ENCODE data around the gene C3orf20.

The C3orf20 gene

DNA sequence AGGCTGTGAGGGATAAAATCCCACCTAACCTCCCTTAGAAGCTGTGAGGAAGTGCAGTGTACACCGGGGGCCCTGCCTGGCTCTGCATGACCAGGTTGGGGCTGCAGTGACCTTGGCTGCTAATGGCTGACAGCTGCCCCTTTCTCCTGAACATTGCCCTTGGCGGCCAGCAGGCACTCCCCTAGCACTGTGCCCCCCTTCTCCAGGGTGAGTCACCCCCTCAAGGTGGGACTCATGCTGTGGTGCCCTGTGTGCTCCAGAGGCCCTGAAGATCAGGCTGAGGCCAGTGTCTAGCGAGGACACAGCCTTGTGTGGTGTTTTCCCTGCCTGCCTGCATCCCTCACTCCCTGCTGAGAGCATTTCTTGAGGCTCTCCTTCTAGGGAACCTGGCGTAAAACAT is 122.8 kb downstream of the C3orf20 start:
- Histone ChIP-seq H3K9me3 (ENCODE audit: insufficient read depth, low read length) (peaks cover 9% of the 10 kb centered on the region; the same call in 1 of the 2 replicates), H3K9ac (ENCODE audit: insufficient read length, low read depth) (no peak overlapping the region), H3K4me3 (ENCODE audit: insufficient read length, low read depth) (no peak overlapping the region), H3K4me1 (ENCODE audit: insufficient read depth, insufficient read length) (peaks cover 19% of the 10 kb centered on the region), H3K36me3 (ENCODE audit: insufficient read depth, insufficient read length, low read length) (no peaks in the 10 kb centered on the region), H3K27me3 (ENCODE audit: insufficient read depth, insufficient read length) (no peaks in the 10 kb centered on the region)
- DNase-seq (ENCODE audit: low read depth, low spot score) = no peak
- TF ChIP-seq ZNF274 (IDR thresholded peaks at IDR 0.05; ENCODE audit: low read depth, low read length) = no peak
- TF ChIP-seq YY1 (IDR thresholded peaks at IDR 0.05; ENCODE audit: insufficient read depth, insufficient read length) = no peak
- no peak for TF ChIP-seq SUZ12 (IDR thresholded peaks at IDR 0.05; ENCODE audit: extremely low read depth, insufficient read depth, insufficient read length)

DNA sequence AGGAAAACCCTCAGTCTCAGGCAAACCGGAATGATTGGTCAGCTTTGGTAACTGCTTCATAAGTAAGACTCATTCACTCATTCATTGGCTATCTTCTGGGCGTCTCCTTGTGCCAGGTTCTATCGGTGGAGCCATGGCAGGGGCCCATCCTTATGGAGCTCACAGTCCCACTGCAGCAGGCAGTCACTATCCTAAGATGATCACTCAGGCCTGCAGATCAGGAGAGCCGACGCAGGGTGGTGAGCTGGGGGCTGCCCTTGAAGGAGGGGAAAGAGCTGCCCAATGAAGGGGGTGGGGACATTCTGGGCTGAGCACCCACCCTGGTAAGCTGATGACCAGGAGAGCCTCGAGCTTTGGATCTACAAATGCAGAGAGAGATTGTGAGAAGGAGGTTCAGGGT is 123.3 kb downstream of the C3orf20 start:
- no peaks in the 10 kb centered on the region for H3K27me3 ChIP-seq (ENCODE audit: insufficient read depth, insufficient read length)
- peaks cover 9% of the 10 kb centered on the region; the same call in 1 of the 2 replicates for H3K9me3 ChIP-seq (ENCODE audit: insufficient read depth, low read length)
- no peak for TF ChIP-seq ZNF274 (IDR thresholded peaks at IDR 0.05; ENCODE audit: low read depth, low read length)
- TF ChIP-seq YY1 (IDR thresholded peaks at IDR 0.05; ENCODE audit: insufficient read depth, insufficient read length) = no peak
- TF ChIP-seq SUZ12 (IDR thresholded peaks at IDR 0.05; ENCODE audit: extremely low read depth, insufficient read depth, insufficient read length) = no peak
- no peak overlapping the region for H3K4me3 ChIP-seq (ENCODE audit: insufficient read length, low read depth)
- no peak overlapping the region for H3K9ac ChIP-seq (ENCODE audit: insufficient read length, low read depth)
- DNase-seq (ENCODE audit: low read depth, low spot score) = no peak
- no peaks in the 10 kb centered on the region for H3K36me3 ChIP-seq (ENCODE audit: insufficient read depth, insufficient read length, low read length)
- H3K4me1 ChIP-seq (ENCODE audit: insufficient read depth, insufficient read length) = peaks cover 14% of the 10 kb centered on the region

DNA sequence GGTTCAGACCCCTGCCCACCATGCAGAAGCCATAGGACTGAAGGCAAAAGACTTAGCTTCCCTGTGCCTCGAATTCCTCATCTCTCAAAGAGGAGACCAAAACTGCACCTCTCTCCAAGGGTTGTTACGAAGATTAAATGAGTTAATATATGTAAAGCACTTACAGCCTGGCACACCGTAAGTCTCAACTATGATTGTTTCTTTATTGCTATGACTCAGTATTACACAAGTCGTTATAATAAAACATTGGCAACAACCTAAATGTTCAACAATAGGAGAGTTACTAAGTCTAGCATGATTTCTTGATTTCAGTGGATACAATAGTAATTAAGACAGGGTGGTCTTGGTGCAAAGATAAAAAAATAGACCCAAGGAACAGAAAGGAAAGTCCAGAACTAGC is 124.2 kb downstream of the C3orf20 start:
- H3K9ac ChIP-seq (ENCODE audit: insufficient read length, low read depth) = no peak overlapping the region
- H3K9me3 ChIP-seq (ENCODE audit: insufficient read depth, low read length) = peaks cover 9% of the 10 kb centered on the region; the same call in 1 of the 2 replicates
- peaks cover 15% of the 10 kb centered on the region for H3K4me1 ChIP-seq (ENCODE audit: insufficient read depth, insufficient read length)
- no peak for TF ChIP-seq SUZ12 (IDR thresholded peaks at IDR 0.05; ENCODE audit: extremely low read depth, insufficient read depth, insufficient read length)
- TF ChIP-seq ZNF274 (IDR thresholded peaks at IDR 0.05; ENCODE audit: low read depth, low read length) = no peak
- TF ChIP-seq YY1 (IDR thresholded peaks at IDR 0.05; ENCODE audit: insufficient read depth, insufficient read length) = no peak
- no peak for DNase-seq (ENCODE audit: low read depth, low spot score)
- no peak overlapping the region for H3K4me3 ChIP-seq (ENCODE audit: insufficient read length, low read depth)
- no peaks in the 10 kb centered on the region for H3K36me3 ChIP-seq (ENCODE audit: insufficient read depth, insufficient read length, low read length)
- H3K27me3 ChIP-seq (ENCODE audit: insufficient read depth, insufficient read length) = no peaks in the 10 kb centered on the region

DNA sequence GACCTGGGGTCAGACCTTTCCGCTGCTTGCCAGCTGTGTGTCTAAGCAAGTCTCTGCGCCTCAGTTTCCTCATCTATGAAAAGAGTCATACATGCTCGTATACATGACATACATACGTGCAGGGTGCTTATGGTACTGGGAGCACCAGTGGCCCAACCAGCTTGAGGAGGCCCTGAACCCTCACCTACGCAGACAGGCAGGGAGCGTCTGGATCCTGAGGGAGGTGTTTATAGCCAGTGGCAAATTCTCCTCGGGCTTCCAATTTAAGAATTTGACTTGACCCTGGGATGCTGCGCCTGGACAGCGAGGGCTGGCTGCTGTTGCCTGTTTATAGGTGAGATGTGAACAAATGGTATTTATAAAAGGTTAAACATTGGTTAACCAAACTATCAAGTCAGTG is 126.1 kb downstream of the C3orf20 start:
- Histone ChIP-seq H3K4me3 (ENCODE audit: insufficient read length, low read depth) (no peak overlapping the region), H3K9me3 (ENCODE audit: insufficient read depth, low read length) (peaks cover 9% of the 10 kb centered on the region; the same call in 1 of the 2 replicates), H3K4me1 (ENCODE audit: insufficient read depth, insufficient read length) (peaks cover 21% of the 10 kb centered on the region), H3K36me3 (ENCODE audit: insufficient read depth, insufficient read length, low read length) (no peaks in the 10 kb centered on the region), H3K9ac (ENCODE audit: insufficient read length, low read depth) (no peak overlapping the region), H3K27me3 (ENCODE audit: insufficient read depth, insufficient read length) (no peaks in the 10 kb centered on the region)
- no peak for DNase-seq (ENCODE audit: low read depth, low spot score)
- TF ChIP-seq SUZ12 (IDR thresholded peaks at IDR 0.05; ENCODE audit: extremely low read depth, insufficient read depth, insufficient read length) = no peak
- no peak for TF ChIP-seq YY1 (IDR thresholded peaks at IDR 0.05; ENCODE audit: insufficient read depth, insufficient read length)

DNA sequence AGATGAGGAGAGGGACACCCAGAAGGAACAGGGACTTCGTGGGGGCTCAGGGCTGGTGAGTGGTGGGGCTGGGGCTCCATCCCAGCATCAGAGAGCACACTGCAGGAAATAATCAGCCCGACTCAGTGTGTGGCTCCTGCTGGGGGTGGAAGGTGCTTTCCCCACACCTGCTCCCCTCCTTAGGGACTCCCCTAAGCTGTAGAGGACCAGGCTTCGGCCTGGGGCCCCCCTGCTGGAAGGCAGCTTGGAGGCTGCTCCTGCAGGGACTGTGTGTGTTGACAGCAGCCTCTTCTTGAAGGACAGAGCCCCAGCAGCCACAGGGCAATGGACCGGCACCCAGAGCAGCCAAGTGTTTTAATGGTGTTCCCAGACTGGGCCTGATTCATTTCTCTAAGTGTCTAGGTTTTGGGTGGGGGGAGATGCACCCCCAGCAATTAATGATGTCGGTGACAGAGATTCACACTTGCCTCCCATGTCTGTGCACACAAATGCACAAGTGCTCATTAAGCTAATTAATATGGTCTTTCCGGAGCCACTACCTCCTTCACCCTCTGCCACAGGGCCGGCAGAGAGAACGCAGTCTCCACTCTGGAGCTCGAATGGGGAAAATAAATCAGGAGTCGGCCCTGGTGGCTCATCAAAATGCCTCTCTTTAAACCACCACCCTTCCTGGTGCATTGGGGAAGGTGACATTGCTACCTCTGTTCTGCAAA is 126.9 kb downstream of the C3orf20 start:
- Histone ChIP-seq H3K9ac (ENCODE audit: insufficient read length, low read depth) (no peak overlapping the region), H3K4me3 (ENCODE audit: insufficient read length, low read depth) (no peak overlapping the region), H3K4me1 (ENCODE audit: insufficient read depth, insufficient read length) (peaks cover 21% of the 10 kb centered on the region), H3K27me3 (ENCODE audit: insufficient read depth, insufficient read length) (no peaks in the 10 kb centered on the region), H3K36me3 (ENCODE audit: insufficient read depth, insufficient read length, low read length) (no peaks in the 10 kb centered on the region), H3K9me3 (ENCODE audit: insufficient read depth, low read length) (peaks cover 9% of the 10 kb centered on the region; the same call in 1 of the 2 replicates)
- TF ChIP-seq SUZ12 (IDR thresholded peaks at IDR 0.05; ENCODE audit: extremely low read depth, insufficient read depth, insufficient read length) (no peak), YY1 (IDR thresholded peaks at IDR 0.05; ENCODE audit: insufficient read depth, insufficient read length) (no peak), ZNF274 (IDR thresholded peaks at IDR 0.05; ENCODE audit: low read depth, low read length) (no peak)
- DNase-seq (ENCODE audit: low read depth, low spot score) = no peak

DNA sequence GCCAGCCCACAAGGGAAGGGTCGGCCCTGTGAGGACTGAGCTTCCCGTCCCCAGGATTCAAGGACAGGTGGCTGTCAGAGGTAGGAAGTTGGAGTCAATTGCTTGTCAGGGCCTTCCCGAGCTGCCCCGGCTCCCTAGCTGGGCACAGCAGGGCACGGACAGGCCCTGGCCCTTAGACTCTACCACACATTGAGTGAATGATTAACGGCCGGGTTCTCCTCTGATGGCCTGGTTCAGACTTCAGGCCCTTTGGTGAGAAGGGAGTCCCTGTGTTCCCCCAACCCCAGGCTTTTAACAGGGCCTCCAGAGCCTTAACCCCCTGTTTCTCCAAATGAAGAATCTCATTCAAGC is 127.4 kb downstream of the C3orf20 start:
- H3K9ac ChIP-seq (ENCODE audit: insufficient read length, low read depth) = no peak overlapping the region
- no peak for TF ChIP-seq YY1 (IDR thresholded peaks at IDR 0.05; ENCODE audit: insufficient read depth, insufficient read length)
- TF ChIP-seq SUZ12 (IDR thresholded peaks at IDR 0.05; ENCODE audit: extremely low read depth, insufficient read depth, insufficient read length) = no peak
- no peak for TF ChIP-seq ZNF274 (IDR thresholded peaks at IDR 0.05; ENCODE audit: low read depth, low read length)
- no peak overlapping the region for H3K4me3 ChIP-seq (ENCODE audit: insufficient read length, low read depth)
- no peaks in the 10 kb centered on the region for H3K36me3 ChIP-seq (ENCODE audit: insufficient read depth, insufficient read length, low read length)
- peaks cover 9% of the 10 kb centered on the region; the same call in 1 of the 2 replicates for H3K9me3 ChIP-seq (ENCODE audit: insufficient read depth, low read length)
- H3K27me3 ChIP-seq (ENCODE audit: insufficient read depth, insufficient read length) = no peaks in the 10 kb centered on the region
- peaks cover 20% of the 10 kb centered on the region for H3K4me1 ChIP-seq (ENCODE audit: insufficient read depth, insufficient read length)
- no peak for DNase-seq (ENCODE audit: low read depth, low spot score)

DNA sequence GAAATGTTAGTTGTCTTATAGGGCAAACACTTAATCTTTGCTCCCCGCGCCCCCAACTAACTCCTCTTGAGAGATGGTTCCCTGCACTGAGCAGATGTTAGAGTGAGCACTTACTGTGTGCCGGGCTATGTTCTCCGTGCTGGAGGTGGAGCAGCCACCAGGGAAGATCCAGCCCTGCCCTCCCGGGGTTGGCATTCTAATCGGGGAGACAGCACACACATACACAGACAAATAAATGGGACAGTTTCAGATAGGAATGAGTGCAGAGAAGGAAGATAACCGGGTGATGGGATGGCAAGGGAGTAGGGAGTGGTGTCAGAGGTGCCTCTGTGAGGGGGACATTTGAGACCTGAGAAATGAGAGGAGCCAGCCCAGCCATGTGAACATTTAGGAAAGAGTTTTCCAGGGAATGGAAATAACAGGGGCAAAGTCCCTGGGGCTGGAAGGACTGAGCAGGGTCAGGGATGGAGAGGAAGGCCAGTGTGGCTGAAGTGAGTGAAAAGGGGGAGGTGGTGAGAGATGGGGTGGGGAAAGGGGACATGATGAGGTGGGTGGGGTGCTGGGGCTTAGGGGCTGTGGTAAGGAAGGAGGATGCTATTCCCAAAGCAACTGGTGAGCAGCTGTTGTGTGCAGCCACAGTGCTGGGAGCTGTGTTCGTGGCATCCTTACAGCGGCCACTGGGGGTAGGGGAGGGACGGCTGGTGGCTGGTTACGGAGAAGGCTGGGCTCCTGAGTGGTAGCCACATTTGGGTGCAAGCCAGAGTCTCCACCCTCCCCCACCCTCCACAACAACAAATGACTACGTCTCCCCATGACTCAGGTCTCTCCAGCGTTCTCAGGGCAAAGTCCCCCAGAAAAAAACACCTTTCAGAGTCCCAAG is 128.4 kb downstream of the C3orf20 start:
- Histone ChIP-seq H3K4me1 (ENCODE audit: insufficient read depth, insufficient read length) (peaks cover 13% of the 10 kb centered on the region), H3K9ac (ENCODE audit: insufficient read length, low read depth) (no peak overlapping the region), H3K27me3 (ENCODE audit: insufficient read depth, insufficient read length) (peaks cover 9% of the 10 kb centered on the region), H3K9me3 (ENCODE audit: insufficient read depth, low read length) (peaks cover 9% of the 10 kb centered on the region; the same call in 1 of the 2 replicates), H3K36me3 (ENCODE audit: insufficient read depth, insufficient read length, low read length) (no peaks in the 10 kb centered on the region), H3K4me3 (ENCODE audit: insufficient read length, low read depth) (no peak overlapping the region)
- DNase-seq (ENCODE audit: low read depth, low spot score) = no peak
- no peak for TF ChIP-seq YY1 (IDR thresholded peaks at IDR 0.05; ENCODE audit: insufficient read depth, insufficient read length)
- TF ChIP-seq SUZ12 (IDR thresholded peaks at IDR 0.05; ENCODE audit: extremely low read depth, insufficient read depth, insufficient read length) = no peak
- TF ChIP-seq ZNF274 (IDR thresholded peaks at IDR 0.05; ENCODE audit: low read depth, low read length) = no peak
